Panc1 (cell line): ENCODE results near the gene GRN. TPM values are rescaled to one million over a fixed set of nuclear protein-coding genes. Genes with fewer than 3 reads are reported as not detected.
A peak's percentile ranks its signal among the peaks of the same experiment; 100 is the strongest.

Experiments used
- ATAC-seq: fragments of 200-7000 bp; cut with Tn5 transposase; 2 replicates; pipeline ENCODE4 v1.9.1; 2020; ENCODE audit warnings: mild to moderate bottlenecking, moderate library complexity
- BruUV-seq: library from RNA; stranded (reverse); fragments of 400-500 nt; replicated peaks from 2 replicates; lab custom pipeline; 2021; lab: Mats Ljungman, UMichigan
- CTCF ChIA-PET: fragments of 300-600 bp; sonication (Branson Sonifier 250); formaldehyde crosslinking; loops from one replicate; lab custom pipeline; 2022; ENCODE audit warnings: antibody characterized with exemption; lab: Charles Lee
- POLR2A ChIA-PET: fragments of 300-600 bp; sonication (Branson Sonifier 250); formaldehyde crosslinking; loops from one replicate; lab custom pipeline; 2022; ENCODE audit warnings: antibody characterized with exemption; lab: Charles Lee
- DNase-seq: peaks from one replicate; pipeline ENCODE4 v3.0.0-alpha.2; 2010; ENCODE audit warnings: low read depth, low spot score
- H3K27ac ChIP-seq: 2 replicates; pipeline ENCODE4 v1.5.1; 2011; ENCODE audit warnings: mild to moderate bottlenecking, low read length, inconsistent platforms
- H3K27me3 ChIP-seq: fragments of 200-500 bp; sonication (Bioruptor generic); 2 replicates; pipeline ENCODE4 v1.6.0; 2014; ENCODE audit warnings: low read length, inconsistent platforms; ENCODE audit not compliant: control insufficient read depth, insufficient read depth
- H3K36me3 ChIP-seq: fragments of 200-500 bp; sonication (Bioruptor generic); 2 replicates; pipeline ENCODE4 v1.5.1; 2014; ENCODE audit warnings: inconsistent platforms, mild to moderate bottlenecking, low read length, moderate library complexity; ENCODE audit not compliant: control insufficient read depth, insufficient read depth
- H3K4me1 ChIP-seq: 2 replicates; pipeline ENCODE4 v1.5.1; 2011; ENCODE audit warnings: inconsistent platforms, mild to moderate bottlenecking, low read length, moderate library complexity; ENCODE audit not compliant: control insufficient read depth, insufficient read depth
- H3K4me3 ChIP-seq, 2 experiments: 2 replicates each; pipeline ENCODE4 v1.5.1; 2011 to 2012; ENCODE audit warnings: low read depth in 2 of 2, low read length in 2 of 2, mild to moderate bottlenecking in 2 of 2, inconsistent platforms in 1 of 2, moderate library complexity in 1 of 2
- H3K9me3 ChIP-seq: fragments of 200-500 bp; sonication (Bioruptor generic); 2 replicates; pipeline ENCODE4 v1.5.1; 2014; ENCODE audit warnings: low read depth, mild to moderate bottlenecking, inconsistent platforms, low read length, moderate library complexity; ENCODE audit not compliant: control insufficient read depth, insufficient read depth
- POLR2AphosphoS5 ChIP-seq: IDR thresholded peaks from 2 replicates; pipeline ENCODE4 v1.6.1; 2012; ENCODE audit warnings: mild to moderate bottlenecking, low read depth, low read length, moderate library complexity
- SIN3A ChIP-seq: IDR thresholded peaks from 2 replicates; pipeline ENCODE4 v1.6.1; 2012; ENCODE audit warnings: low read depth, mild to moderate bottlenecking, low read length, moderate library complexity, borderline replicate concordance; ENCODE audit not compliant: insufficient read depth
- TCF7L2 ChIP-seq: IDR thresholded peaks from 2 replicates; pipeline ENCODE4 v1.6.1; 2011; ENCODE audit warnings: mild to moderate bottlenecking, low read depth, low read length, inconsistent platforms
- in situ Hi-C: cut with HindIII; loops from 2 replicates; pipeline ENCODE4 v1.10.0; 2016; ENCODE audit warnings: low sequenced_read_pairs, low pct_unique_long_range_greater_than_20kb
- intact Hi-C: fragments of 100-400 bp; cut with micrococcal nuclease; formaldehyde crosslinking; loops from one replicate; pipeline ENCODE4 v1.10.0; 2022; ENCODE audit not compliant: unreplicated experiment
- total RNA-seq: library from RNA; stranded (reverse); gene quantifications from one replicate; pipeline ENCODE4 v1.2.1, GENCODE V29; 2021; ENCODE audit not compliant: unreplicated experiment
- TF ChIP-seq, protein P1 (sequence below), 2 experiments: IDR thresholded peaks; 2 replicates each; pipeline ENCODE4 v1.6.1; 2011 to 2012; ENCODE audit warnings: low read depth in 2 of 2, control low read depth in 1 of 2, low read length in 1 of 2, mild to moderate bottlenecking in 1 of 2, moderate library complexity in 1 of 2; ENCODE audit not compliant: insufficient read depth in 1 of 2
- TF ChIP-seq, protein P2 (sequence below): fragments of 450-650 bp; IDR thresholded peaks from 2 replicates; pipeline ENCODE4 v1.5.1; 2017; ENCODE audit warnings: mild to moderate bottlenecking

GRN gene
- total RNA-seq, 1 experiment from 2014 or later: 304 TPM

DNA sequence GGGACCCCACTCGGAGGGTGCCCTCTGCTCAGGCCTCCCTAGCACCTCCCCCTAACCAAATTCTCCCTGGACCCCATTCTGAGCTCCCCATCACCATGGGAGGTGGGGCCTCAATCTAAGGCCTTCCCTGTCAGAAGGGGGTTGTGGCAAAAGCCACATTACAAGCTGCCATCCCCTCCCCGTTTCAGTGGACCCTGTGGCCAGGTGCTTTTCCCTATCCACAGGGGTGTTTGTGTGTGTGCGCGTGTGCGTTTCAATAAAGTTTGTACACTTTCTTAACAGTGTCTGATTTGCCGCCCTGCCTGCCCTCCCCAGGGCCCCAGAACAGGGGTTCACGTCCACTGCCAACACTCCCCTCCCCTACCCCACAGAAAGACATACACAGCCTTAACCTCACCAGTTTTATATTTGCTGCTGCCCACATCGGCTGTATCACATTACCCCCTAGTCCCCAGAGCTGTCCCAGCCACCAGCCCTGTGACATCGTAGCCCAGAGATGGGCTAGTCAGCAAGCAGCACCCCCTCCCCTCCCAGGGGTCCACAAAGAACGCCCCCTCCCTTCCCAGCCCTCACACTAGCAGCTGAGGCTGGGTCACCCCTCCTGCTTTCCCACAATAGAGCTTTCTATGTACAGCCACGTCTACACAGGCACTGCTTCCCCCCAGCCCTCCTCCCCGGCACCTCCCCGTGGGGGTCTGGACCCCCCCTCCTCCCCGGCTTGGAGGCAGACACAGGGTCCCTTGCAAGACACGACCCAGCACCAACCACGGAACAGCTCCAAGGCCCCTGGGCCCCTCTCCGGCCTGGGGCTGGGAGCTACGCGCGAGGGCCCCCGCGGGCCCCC lies 7.9 kb downstream of the GRN start:
- ChIA-PET POLR2A (interaction anchor here (0.6 kb wide), 1 partner anchor 38 kb away, joined by 18 read pairs; no protein-coding TSS in a partner anchor), CTCF (interaction anchor here (0.6 to 0.7 kb wide), 2 partner anchors 181 to 182 kb away, joined by 3 read pairs; no protein-coding TSS in a partner anchor)
- Histone ChIP-seq H3K27me3 (no peaks in the 10 kb centered on the region), H3K9me3 (no peaks in the 10 kb centered on the region), H3K4me1 (no peaks in the 10 kb centered on the region), H3K4me3 (peak overlapping the region in 1 of 2 experiments; percentile 34; a peak in 3 of 4 replicates), H3K36me3 (no peaks in the 10 kb centered on the region), H3K27ac (no peak overlapping the region)
- in situ Hi-C loops: no loop called here
- BruUV-seq: no TSS peak
- no peak for ATAC-seq
- DNase-seq: no peak
- no peak for TF ChIP-seq SIN3A
- TF ChIP-seq, protein P1, sequence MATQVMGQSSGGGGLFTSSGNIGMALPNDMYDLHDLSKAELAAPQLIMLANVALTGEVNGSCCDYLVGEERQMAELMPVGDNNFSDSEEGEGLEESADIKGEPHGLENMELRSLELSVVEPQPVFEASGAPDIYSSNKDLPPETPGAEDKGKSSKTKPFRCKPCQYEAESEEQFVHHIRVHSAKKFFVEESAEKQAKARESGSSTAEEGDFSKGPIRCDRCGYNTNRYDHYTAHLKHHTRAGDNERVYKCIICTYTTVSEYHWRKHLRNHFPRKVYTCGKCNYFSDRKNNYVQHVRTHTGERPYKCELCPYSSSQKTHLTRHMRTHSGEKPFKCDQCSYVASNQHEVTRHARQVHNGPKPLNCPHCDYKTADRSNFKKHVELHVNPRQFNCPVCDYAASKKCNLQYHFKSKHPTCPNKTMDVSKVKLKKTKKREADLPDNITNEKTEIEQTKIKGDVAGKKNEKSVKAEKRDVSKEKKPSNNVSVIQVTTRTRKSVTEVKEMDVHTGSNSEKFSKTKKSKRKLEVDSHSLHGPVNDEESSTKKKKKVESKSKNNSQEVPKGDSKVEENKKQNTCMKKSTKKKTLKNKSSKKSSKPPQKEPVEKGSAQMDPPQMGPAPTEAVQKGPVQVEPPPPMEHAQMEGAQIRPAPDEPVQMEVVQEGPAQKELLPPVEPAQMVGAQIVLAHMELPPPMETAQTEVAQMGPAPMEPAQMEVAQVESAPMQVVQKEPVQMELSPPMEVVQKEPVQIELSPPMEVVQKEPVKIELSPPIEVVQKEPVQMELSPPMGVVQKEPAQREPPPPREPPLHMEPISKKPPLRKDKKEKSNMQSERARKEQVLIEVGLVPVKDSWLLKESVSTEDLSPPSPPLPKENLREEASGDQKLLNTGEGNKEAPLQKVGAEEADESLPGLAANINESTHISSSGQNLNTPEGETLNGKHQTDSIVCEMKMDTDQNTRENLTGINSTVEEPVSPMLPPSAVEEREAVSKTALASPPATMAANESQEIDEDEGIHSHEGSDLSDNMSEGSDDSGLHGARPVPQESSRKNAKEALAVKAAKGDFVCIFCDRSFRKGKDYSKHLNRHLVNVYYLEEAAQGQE (IDR thresholded peaks at IDR 0.05; ENCODE audit: insufficient read depth in 1 of 2, low read depth in 2 of 2, low read length in 1 of 2): no peak
- TF ChIP-seq TCF7L2: no peak
- TF ChIP-seq, protein P2, sequence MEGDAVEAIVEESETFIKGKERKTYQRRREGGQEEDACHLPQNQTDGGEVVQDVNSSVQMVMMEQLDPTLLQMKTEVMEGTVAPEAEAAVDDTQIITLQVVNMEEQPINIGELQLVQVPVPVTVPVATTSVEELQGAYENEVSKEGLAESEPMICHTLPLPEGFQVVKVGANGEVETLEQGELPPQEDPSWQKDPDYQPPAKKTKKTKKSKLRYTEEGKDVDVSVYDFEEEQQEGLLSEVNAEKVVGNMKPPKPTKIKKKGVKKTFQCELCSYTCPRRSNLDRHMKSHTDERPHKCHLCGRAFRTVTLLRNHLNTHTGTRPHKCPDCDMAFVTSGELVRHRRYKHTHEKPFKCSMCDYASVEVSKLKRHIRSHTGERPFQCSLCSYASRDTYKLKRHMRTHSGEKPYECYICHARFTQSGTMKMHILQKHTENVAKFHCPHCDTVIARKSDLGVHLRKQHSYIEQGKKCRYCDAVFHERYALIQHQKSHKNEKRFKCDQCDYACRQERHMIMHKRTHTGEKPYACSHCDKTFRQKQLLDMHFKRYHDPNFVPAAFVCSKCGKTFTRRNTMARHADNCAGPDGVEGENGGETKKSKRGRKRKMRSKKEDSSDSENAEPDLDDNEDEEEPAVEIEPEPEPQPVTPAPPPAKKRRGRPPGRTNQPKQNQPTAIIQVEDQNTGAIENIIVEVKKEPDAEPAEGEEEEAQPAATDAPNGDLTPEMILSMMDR: no peak
- no peak for TF ChIP-seq POLR2AphosphoS5
- intact Hi-C loops: no loop called here

DNA sequence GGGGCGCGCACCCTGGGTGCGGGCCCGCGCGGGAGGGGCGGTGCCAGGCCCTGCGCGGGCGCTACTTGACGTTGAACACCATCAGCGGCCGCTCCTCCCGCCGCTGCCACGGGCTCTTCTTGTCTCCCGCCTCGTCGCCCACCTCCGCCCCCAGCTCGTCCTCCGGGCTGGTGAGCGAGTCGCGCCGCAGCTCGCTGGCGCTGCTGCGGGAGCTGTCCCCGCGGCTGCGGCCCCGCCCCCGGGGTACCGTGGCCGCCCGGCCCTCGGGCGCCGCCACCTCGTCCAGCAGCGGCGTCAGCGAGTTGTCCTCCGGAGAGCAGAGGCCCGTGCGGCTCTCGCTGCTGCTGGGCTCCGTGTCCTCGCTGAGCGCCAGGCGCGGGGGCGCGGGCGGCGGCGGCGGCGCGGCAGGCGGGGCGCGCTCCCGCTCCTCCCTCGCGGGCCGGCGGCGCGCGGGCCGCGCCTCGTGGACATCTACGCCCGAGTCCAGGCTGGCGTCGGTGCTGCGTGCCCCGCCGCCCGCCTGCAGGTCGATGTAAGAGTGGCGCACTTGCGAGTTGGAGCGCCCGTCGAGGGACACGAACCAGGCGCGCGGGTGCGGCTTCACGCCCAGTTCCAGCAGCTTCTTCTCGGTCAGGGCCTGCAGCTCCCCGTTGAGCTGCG lies 8.7 kb downstream of the GRN start:
- Histone ChIP-seq H3K36me3 (no peaks in the 10 kb centered on the region), H3K9me3 (no peaks in the 10 kb centered on the region), H3K27ac (no peak overlapping the region), H3K27me3 (no peaks in the 10 kb centered on the region), H3K4me3 (peak overlapping the region; percentile 20 to 34; a peak in 2 of 4 replicates), H3K4me1 (no peaks in the 10 kb centered on the region)
- CTCF ChIA-PET: interaction anchor here (0.6 to 0.7 kb wide), 3 partner anchors 73 to 182 kb away, joined by 3 to 6 read pairs (median 3); no protein-coding TSS in a partner anchor
- POLR2A ChIA-PET: no interaction called here
- peak; percentile 59 for ATAC-seq
- intact Hi-C loops (no loop called here), in situ Hi-C loops (no loop called here)
- no TSS peak for BruUV-seq
- DNase-seq: no peak
- TF ChIP-seq, protein P2: no peak
- TF ChIP-seq TCF7L2: no peak
- no peak for TF ChIP-seq SIN3A
- TF ChIP-seq, protein P1 (IDR thresholded peaks at IDR 0.05; ENCODE audit: insufficient read depth in 1 of 2, low read depth in 2 of 2, low read length in 1 of 2): no peak
- TF ChIP-seq POLR2AphosphoS5: no peak
